CD4-positive, alpha-beta T cell treated with Interleukin-6 for 4 hours (primary cell): ENCODE measurements around the gene ISL2.

Experiments
- DNase-seq: peaks from one replicate; pipeline ENCODE4 v3.0.0-alpha.2; 2020; ENCODE audit warnings: mixed read lengths

Gene ISL2

GRCh38 chr15:76343313-76343996, 6.9 kb downstream of the ISL2 start:
- no peak for DNase-seq

DNA sequence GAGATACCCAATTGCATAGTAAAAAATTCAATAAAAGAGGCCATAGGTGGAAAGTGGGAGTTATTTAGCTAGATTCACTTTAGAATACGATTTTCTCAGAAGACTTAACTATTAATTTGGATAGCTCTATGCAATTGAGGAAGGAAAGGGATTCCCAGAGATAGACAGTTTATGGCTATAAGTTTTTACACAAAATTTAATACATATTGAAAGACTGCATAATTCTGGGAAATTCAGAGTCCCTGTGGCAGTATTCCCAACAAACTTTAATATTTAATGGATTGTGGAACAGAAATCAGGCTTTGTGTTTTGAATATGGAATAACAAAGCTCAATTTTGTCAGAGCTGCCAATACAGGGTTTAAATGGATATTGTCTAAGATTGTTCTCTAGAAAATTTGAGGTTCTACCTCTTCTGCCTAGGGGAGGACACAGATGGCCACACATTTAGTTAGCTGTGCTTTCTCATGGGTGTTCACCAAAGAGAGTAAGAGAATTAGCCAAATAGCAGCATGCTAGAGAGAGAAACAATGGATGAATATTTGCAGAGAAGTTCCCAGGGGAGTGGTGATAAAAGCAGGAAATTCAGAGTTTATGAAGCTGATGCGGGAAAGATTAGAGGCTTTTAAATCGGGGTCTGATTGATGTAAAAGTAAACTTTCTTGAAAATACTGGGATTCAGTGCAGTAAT, 8.5 kb downstream of the ISL2 start:
- DNase-seq, result no peak

DNA sequence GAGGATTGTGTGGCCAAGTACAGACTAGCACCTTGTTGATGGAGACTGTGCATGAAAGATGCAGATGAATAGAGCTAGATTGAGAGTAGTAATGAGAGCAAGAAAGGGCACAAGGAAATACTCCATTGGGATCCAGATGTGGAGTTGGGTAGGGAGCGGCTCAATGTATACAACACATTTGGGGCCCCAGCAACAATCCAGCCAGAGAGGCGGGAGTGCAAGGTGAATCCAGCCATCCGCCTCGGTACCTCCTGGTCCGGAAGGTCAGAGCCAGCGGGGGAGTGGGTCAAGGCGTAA, 9.0 kb downstream of the ISL2 start:
- no peak for DNase-seq

DNA sequence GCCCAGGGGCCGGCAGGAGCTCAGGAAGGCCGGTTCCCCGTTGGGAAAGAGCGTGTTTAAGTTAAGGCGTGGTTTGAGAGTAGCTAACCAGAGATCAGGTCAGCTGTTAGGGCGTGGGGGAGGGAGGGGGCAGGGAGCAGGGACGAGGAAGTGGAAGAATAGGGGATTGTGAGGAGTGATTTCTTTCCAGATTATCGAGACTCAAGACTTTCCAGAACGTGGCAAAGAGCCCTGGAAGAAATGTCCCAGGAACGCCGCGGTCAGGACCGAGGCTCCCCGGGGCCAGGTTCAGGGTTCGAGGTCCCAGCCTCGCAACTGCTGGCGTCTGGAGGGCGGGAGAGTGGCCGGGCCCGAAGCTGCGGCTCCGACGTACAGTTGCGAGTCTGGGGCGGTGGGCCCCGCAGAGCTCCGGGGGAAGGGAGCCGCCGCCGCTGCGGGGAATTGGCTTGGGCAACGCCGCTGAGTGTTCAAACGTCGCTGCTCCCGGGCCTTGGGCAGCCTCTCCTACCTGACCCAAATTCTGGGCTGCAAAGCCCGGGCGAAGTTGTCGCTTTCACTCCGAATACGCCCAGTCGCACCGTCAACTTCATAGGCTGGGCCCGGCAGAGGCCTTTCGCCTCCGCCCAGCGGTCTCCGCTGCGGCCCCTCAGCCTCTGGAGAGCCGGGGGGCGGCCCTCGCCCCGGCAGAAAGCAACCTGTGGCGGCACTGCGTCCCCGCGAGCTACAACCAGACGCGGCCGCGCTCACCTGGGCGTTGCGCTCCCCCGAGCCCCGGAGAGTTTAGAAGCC, 9.5 kb downstream of the ISL2 start:
- DNase-seq, result no peak

- no peak for DNase-seq
These were observed 10.3 kb downstream of the ISL2 start for GRCh38 chr15:76346669-76347481.

DNA sequence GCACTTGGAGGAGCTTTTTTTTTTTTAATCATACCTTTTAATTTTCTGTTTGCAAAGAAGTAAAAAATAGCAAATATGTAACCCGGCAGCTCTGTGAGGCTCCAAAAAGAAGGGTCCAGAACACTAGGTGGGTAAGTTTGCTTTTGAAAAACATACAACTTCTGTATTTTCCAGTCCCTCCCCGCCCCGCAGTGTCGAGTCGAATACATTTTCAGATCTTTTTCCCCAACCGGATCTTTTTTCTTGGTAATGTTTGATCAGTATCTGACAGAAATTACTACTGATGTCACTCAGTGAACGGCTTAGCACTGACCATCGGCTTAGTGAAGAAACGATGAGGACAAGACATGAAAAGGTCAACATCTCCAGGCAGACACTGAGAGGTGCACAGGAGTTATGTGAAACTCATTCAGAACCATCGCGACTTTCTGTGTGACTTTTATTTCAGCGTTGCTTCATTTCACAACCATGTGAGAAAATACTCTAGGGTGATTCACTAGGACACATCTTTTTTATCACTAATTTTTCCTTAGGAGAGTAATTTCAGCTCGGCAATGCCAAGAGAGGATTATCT, 11.0 kb downstream of the ISL2 start:
- DNase-seq, result no peak

DNA sequence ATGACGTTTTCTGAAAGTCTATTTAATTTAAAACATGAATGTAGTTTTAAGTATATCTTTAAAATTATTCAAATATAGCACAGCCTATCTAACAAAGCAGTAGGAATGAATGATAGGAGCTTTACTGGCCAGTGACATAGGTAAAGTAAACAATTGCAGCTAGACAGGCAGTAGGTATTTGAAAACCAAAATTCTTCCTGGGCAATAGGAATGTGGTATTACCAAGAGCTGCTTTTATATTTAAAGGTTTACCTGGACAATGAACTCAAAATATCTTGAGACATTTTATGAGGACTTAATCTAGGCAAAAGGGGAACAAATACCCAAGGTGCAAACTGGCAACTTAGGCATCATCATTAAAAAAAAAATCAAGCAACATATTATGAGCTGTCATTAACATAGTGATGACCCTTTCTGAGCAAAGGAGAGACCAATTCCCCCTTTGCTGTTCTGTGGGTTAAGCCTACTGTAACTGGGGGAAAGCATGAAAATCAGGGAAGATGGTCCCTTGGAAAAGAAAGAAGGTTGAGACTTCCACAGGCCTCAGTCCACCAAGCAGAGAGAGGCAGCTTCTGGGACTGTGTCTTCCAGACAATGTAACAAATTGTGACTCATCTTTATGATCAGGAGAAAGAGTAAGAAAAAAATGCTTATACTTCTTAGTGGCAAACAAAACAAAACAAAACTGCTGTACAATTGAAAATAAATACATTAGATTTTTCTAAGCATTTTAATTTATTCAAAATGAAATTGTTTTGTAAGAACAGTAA, 12.9 kb downstream of the ISL2 start:
- no peak for DNase-seq

DNA sequence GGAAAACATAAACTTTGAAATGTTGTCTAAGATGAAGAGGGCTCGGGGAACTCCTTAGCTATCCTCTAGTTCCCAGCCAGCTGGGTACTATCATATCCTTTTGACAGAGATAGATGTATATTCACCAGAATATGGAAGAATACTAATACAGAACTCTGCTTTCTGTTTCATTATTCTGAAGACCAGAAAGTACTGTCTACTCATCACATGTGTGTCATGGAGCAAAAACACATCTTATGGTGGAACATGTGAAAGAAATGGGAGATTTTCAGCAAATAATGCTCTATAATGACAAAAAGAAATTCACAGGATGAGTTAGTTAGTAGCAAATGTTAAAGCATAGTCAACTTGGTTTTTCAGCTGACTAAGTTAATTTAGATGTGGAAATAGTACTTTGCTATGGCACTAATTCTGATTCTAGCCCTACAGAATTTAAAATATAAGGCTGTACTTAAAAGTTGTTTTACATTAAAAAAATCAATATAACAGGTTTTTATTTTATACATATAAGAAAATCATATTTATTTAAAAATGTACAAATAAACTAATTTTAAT, 16.5 kb downstream of the ISL2 start:
- no peak for DNase-seq

- no peak for DNase-seq
These were observed 17.3 kb downstream of the ISL2 start for GRCh38 chr15:76353903-76354302.

DNA sequence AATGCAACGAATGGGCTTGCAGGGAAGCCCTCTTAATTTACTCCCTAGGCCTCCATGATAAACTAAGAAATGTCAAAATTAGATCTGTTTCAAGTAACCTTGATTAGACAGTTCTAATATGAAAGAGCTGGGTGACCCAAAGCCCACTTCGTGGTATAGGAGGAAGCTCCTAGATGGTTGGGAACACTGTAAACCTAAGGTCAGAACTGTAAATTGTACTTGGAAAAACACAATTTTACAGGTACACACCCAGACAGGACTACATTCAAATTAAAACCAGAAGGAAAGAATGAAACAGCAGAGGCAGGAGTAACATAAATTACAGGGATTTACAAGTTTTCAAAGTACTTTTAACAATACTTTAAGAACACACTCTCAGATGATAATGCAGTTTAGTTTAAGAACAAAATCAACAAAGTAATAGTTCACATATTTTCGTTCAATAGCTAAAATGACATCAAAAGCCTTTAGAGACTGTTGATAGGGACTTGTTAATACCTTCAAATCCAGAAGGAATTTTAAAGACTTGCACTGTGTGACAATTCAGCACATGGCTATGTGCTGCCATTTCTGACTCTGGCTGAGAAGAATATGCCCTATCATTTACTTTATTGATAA, 18.4 kb downstream of the ISL2 start:
- no peak for DNase-seq

DNA sequence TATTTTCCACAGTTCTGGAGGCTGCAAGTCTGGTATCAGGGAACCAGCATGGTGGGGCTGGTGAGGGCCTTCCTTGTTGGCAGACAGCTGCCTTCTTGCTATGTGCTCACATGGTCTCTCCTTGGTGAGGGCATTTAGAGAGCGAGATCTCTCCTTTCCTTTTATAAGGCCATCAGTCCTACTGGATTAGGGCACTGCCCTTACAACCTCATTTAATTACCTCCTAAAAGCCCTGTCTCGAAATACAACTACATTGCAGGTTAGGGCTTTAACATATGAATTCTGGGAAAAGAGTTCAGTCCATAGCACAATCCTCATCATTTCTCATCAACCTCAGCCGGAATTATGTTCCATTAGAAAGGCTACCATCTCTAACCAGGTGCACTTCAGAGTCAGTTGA, 21.9 kb downstream of the ISL2 start:
- no peak for DNase-seq

DNA sequence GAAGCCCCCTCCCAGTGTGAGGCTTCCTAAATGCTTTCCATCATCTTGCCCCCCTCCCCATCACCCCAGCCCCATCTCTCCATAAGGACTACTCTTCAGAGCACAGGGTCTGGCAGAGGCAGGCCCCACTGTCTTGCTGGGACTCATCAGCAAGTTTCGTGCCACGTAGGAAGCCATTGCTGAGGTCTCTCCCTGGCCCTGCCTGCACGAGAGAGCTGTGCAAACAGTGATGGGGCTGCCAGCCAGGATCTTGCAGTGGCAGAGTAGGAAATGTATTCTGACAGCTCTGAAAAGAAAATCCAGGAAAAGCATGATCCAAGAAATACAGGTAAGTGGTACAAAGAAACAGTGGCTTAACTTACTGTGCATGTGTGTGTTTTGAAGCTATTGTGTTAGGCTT, 22.6 kb downstream of the ISL2 start:
- DNase-seq, result no peak

- DNase-seq, result no peak
These were observed 23.8 kb downstream of the ISL2 start for GRCh38 chr15:76360416-76360815.

DNA sequence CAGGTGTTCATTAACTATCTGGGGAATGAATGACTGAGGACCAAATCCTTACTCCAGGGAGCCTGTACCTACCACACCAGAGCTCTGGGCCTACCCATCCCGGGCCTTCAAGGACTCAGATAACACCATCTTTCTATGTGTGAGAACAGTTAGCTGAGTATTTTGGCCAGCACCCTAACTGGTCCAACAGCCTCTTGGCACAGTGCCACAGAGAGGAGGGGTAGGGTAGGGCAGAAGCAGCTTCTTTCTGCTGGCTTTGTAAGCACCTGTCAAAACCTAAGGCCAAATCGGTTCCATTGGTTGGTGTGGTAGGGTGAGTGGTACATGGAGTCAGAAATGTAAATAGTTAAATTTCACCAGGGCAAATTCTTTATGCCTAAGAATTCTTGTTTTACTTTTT, 26.7 kb downstream of the ISL2 start:
- no peak for DNase-seq

DNA sequence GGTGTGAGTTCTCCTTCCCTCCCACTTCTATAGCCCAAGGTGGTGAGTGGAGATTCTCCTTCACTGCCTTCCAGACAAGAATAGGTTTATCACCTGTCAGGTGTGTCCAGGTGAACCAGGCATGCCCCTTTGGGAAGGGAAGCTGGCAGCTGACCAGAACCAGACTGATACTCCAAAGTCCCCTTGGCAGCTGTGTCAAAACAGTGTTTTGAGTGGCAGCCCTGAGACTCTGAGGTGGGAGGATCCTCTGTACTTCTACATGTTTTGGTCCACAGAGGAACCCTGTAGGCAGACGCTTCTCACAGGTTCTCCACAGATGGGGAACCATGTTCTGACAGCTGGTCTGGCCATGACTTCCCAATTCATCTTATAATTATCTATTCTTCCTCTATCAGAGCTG, 30.1 kb downstream of the ISL2 start:
- no peak for DNase-seq

GRCh38 chr15:76368122-76368621, 31.6 kb downstream of the ISL2 start:
- DNase-seq, result no peak

- no peak for DNase-seq
These were observed 39.5 kb downstream of the ISL2 start for GRCh38 chr15:76376029-76376428.

- DNase-seq, result no peak
These were observed 40.2 kb downstream of the ISL2 start for GRCh38 chr15:76376816-76377215.

- no peak for DNase-seq
These were observed 40.6 kb downstream of the ISL2 start for GRCh38 chr15:76377217-76377616.

DNA sequence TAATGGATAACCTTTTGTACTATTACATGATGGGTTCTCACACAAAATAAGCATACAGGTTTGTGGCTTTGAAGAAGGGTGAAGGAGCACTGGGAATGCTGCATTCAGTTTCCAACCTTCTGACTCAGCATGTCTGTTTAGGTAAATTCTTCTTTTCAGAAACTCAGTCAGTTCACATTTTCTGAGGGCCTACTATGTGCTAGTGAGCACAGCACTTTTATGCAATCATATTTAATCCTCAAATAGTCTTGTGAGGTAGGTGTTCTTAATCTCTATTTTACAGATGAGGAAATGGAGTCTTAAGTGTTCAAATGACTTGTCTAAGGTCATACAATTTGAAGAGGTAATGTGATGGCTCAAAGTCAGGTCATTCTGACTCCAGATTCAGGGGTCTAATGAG, 41.2 kb downstream of the ISL2 start:
- no peak for DNase-seq

GRCh38 chr15:76378691-76379090, 42.1 kb downstream of the ISL2 start:
- no peak for DNase-seq
